GM21576 (cell line): ENCODE results near the gene RPS3.
"Not testable (repeated sequence)": the region's sequence is repeated elsewhere in the genome, so short reads cannot be mapped to it uniquely, and the experiment has no call there.

Experiments used
- ATAC-seq: cut with Tn5 transposase; IDR thresholded peaks from one replicate; pipeline ENCODE4 v1.9.1; 2021; ENCODE audit warnings: mild to moderate bottlenecking, moderate library complexity; ENCODE audit not compliant: unreplicated experiment

RPS3 gene

DNA sequence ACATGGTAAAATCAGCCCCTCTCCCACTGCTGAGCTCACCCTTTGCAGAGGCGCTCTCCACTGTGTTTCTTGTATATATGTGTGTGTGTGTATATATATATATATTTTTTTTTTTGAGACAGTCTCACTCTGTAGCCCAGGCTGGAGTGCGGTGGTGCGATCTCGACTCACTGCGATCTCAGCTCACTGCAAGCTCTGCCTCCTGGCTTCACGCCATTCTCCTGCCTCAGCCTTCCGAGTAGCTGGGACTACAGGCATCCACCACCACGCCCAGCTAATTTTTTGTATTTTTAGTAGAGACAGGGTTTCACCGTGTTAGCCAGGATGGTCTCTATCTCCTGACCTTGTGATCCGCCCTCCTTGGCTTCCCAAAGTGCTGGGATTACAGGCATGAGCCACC, 13.8 kb downstream of the RPS3 start:
- ATAC-seq = not testable (repeated sequence)

GRCh38 chr11:75413864-75414263, 14.5 kb downstream of the RPS3 start:
- no peak for ATAC-seq

DNA sequence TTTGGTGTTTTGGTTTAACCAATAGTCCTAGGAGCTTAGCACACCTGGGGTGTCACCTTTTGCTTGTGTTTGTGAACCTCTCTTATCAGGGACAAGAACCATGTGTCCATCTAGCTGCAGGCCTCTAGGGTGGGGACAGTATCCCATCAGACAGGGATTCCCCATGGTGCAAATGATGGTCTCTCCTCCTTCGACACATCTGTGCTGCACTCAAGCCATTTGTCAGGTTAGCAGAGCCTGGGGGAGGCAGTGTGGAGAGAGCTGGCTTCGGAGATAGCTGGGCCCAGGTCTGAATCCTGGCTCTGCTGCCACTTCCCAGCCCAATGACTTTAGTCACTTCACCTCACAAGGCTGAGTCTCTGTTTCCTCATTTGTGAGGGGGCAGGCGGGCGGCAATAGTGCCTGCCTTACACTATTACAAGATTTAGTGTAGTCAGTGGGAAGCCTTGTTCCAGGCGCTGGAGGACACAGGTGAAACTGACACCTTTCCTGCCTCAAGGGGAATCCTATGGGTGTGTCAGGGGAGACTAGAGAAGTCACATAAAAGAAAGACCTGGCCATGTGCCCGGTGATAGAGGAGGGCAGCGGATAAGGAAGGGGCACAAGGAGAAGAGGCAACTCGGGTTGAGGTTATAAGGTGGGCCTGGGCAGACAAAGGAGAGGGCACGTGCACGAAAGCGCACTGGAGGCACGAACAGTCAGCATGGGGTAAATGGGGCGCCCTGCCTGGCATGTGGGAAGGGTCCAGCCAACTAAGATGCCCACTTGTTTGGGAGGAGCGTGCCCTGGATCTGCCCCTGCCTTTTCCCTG, 21.1 kb downstream of the RPS3 start:
- ATAC-seq = no peak

DNA sequence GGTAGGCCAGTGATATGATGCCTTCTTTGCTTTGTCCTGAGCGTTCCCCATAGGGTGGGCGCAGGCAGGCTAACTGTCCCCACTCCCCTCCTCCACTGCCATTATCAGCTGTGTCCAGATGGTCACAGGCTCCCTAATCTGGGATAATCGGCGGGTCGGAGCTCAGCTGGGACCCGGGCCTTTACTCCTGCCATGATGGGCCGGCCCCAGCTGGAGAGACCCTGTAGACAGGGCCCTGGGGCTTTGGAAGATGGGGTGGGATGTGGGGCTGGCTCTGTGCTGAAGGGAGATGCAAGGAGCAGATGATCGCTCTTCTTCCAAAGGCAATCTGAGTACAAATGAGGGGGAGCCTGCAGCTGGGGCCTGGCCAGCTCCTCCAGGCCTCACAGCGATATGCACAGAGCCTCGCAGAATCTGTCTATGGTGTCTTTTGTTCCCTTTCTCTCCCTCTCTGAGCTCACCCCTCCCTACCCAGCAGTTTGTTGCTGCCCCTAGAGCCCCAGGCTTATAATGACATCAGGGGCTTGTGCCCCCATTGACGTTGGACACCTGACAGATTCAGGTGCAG, 21.8 kb downstream of the RPS3 start:
- ATAC-seq = no peak

DNA sequence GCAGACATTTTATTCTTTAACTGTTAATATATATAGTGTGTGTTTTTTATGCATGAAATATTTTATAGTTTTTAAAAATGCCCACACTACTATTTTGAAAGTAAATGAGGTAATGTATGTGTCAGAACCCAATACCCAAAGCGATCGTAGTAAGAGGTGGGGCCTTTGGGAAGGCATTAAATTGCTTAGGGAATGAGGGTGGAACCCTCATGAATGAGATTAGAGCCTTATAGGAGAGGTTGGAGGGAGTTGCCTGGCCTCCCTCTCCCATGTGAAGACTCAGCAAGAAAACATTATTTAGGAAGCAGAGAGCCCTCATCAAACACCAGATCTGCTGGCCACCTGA, 22.6 kb downstream of the RPS3 start:
- no peak for ATAC-seq

DNA sequence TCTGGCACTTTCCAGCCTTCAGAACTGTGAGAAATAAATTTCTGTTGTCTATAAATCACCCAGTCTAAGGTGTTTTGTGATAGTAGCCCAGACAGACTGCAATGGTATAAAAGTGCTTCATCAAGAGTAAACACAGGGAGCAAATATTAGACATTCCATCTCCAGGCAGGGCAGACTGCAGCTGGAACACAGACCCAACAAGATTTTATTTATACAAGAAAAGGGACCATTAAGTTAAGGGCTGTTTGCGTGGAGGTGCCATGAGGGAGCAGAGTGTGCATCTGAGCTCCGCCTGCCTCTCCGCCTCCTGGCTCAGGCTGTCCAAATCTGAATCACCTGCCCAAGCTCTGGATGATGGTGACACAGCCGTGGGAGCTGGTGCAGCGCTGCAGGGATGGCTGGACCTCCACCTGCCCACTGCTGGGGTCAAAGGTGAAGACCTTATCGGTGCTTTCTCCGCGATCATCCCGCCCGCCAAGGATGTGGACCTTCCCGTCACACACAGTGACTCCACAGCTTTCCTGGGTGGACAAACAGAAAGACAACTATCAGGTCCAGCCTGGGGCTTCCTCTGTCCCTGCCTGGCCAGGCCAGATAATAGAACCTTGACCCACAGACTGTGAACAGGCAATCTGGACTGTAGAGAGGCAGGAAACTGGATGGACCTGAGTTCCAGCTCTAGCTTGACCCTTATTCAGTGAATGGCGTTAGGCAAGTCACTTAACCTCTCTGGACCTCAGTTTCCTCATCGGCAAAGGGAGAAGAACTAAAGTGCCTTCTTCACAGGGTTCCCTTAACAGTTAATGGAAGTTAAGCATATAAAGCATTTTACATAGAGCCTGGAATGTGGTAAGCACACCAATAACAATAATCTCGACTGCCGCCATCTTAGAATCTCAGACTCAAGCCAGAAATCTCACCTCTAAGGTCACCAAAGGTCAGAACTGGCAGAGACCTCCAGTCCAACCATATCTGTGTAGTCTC, 23.2 kb downstream of the RPS3 start:
- ATAC-seq = no peak

DNA sequence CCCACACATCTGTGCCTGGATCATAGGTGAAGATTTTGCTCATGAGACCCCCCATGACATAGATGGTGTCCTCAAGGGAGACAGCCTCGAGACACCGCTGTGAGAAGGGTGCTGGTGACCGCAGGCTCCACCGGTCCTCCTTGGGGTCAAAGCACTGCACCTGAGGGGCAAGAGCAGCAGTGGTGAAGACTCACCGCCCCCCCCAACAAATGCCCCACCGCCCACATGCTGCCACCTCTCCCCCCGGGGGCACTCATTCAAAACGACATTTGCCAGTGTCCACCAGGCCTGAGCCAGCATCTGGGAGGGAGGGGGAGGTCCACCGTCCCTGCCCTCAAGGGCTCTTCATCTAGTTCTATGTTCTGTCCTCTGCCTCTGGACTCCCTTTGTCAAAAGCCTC, 24.4 kb downstream of the RPS3 start:
- ATAC-seq = no peak

DNA sequence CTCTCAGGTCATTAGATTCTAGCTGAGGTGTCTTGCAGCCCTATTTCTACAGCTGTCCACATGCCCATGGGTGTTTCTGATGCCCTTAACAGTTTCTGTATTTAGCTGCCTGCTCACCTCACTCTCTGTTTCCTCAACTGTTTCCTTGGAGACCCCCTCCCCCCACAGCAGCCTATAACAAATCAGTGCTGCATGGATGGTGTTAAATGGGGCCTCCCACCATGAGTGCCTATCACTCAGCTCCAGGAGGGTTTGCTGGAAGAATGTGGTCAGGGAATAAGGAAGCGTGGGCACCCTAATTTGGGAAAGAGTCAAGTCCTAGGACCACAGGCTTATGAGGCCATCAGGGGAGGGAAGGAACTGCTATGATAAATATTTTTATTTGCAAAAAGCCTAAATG, 25.1 kb downstream of the RPS3 start:
- ATAC-seq = no peak

DNA sequence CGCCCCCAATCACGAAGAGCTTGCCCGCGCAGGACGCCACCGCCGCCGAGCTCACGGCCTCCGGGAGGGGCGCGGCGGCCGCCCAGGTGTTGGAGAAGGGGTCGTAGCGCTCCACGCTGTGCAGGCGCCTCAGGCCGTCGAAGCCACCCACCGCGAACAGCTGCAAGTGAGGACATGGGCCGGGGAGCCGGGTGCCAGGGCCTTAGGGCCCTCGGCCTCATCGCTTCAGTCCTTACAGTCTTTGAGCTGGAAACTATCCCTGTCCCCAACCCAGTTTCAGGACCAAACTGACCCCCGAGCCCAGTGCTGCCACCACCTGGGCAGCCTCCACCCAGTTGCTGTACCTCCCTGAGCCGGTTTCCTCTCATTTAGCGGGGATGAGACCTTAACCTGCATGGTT, 26.1 kb downstream of the RPS3 start:
- no peak for ATAC-seq

- ATAC-seq = no peak
These were observed 27.4 kb downstream of the RPS3 start for GRCh38 chr11:75426720-75427086.

- no peak for ATAC-seq
These were observed 27.9 kb downstream of the RPS3 start for GRCh38 chr11:75427181-75427580.

- peak; percentile 44 for ATAC-seq
These were observed 29.0 kb downstream of the RPS3 start for GRCh38 chr11:75428281-75428724.

DNA sequence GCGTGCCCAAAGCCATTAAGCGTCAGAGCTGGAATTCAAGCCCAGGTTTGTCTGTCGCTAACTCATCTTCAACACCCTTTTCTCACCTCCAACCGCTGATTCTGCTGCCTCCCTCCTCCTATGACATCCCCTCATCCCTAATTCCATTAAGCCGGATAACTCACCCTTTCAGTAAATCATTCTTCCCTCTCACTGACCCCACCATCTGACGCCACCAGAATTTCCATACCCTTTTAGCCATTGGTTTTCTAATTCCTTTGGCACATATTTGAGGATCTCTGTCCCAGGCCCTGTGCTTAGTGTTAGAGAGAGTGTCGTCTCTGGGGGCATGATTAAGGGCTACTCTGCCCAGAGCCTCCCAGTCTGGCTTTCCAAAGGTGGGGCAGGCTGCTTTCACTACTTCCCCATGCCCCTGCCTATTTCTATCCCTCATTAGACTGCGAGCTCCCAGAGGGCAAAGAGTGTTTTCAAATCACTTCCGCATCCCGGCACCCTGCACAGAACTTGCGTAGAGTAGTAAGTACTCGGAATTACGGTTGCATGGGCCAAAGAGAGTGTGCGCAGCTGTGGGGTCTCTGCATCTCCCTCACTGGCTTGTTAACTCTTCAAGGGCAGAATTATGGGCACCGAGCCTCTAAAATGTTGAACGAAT, 29.8 kb downstream of the RPS3 start:
- ATAC-seq = no peak

DNA sequence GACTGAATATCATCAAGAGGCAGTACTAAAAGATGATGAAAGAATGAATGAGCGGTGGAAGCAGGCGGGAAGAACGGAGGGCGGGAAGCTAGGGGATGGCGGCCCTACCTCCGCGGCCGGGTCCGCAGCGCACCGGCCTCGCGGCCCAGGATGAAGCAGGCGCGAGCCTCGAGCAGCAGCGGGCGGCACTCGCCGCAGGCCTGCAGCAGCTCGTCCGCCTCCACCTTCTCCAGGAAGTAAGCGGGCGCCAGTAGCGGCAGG, 30.3 kb downstream of the RPS3 start:
- ATAC-seq = no peak

- ATAC-seq = no peak
These were observed 30.8 kb downstream of the RPS3 start for GRCh38 chr11:75429902-75430713.

- ATAC-seq = no peak
These were observed 31.6 kb downstream of the RPS3 start for GRCh38 chr11:75430714-75431532.

- ATAC-seq = no peak
These were observed 32.5 kb downstream of the RPS3 start for GRCh38 chr11:75431533-75432525.

- no peak for ATAC-seq
These were observed 33.6 kb downstream of the RPS3 start, which contains the start of gene KLHL35 for GRCh38 chr11:75432911-75433321. Gene KLHL35, minus strand, starts transcription at chr11:75433203. Its CDS starts 2,574 bp downstream, at chr11:75430629.
